HG03064 (cell line): Measurements from ENCODE around the gene MRM1.
"Not testable (repeated sequence)": the region's sequence is repeated elsewhere in the genome, so short reads cannot be mapped to it uniquely, and the experiment has no call there.

Experiments used
- ATAC-seq: cut with Tn5 transposase; IDR thresholded peaks from one replicate; pipeline ENCODE4 v1.9.1; 2021; ENCODE audit warnings: low read depth; ENCODE audit not compliant: unreplicated experiment

MRM1 gene

GRCh38 chr17:36600465-36600864, 918 bp upstream of the MRM1 start:
- no peak for ATAC-seq

- no peak for ATAC-seq
Observed at GRCh38 chr17:36600936-36601302, 464 bp upstream of the MRM1 start.

- ATAC-seq: no peak
Observed at GRCh38 chr17:36602030-36602748, 806 bp downstream of the MRM1 start.

GRCh38 chr17:36602924-36603384, 1.6 kb downstream of the MRM1 start:
- no peak for ATAC-seq

- not testable (repeated sequence) for ATAC-seq
Observed at GRCh38 chr17:36605028-36605427, 3.6 kb downstream of the MRM1 start.

- ATAC-seq: no peak
Observed at GRCh38 chr17:36608280-36608679, 6.9 kb downstream of the MRM1 start.

- ATAC-seq: no peak
Observed at GRCh38 chr17:36608794-36609497, 7.6 kb downstream of the MRM1 start.

- no peak for ATAC-seq
Observed at GRCh38 chr17:36609498-36609862, 8.1 kb downstream of the MRM1 start.

- no peak for ATAC-seq
Observed at GRCh38 chr17:36610474-36610873, 9.1 kb downstream of the MRM1 start.

GRCh38 chr17:36611345-36612072, 10.1 kb downstream of the MRM1 start:
- ATAC-seq: no peak

- no peak for ATAC-seq
Observed at GRCh38 chr17:36612323-36612722, 10.9 kb downstream of the MRM1 start.

GRCh38 chr17:36613155-36613554, 11.8 kb downstream of the MRM1 start:
- no peak for ATAC-seq

- ATAC-seq: no peak
Observed at GRCh38 chr17:36614081-36614480, 12.7 kb downstream of the MRM1 start.

- ATAC-seq: no peak
Observed at GRCh38 chr17:36614933-36615332, 13.6 kb downstream of the MRM1 start.

GRCh38 chr17:36616061-36617029, 15.0 kb downstream of the MRM1 start:
- no peak for ATAC-seq

GRCh38 chr17:36617773-36618172, 16.4 kb downstream of the MRM1 start:
- no peak for ATAC-seq

- no peak for ATAC-seq
Observed at GRCh38 chr17:36623281-36623680, 21.9 kb downstream of the MRM1 start.

GRCh38 chr17:36625188-36625587, 23.8 kb downstream of the MRM1 start:
- ATAC-seq: no peak

GRCh38 chr17:36627101-36627500, 25.7 kb downstream of the MRM1 start:
- no peak for ATAC-seq

- no peak for ATAC-seq
Observed at GRCh38 chr17:36628576-36628975, 27.2 kb downstream of the MRM1 start.
